Measurements from ENCODE around the gene KCNN4. TPM values are rescaled to one million over a fixed set of nuclear protein-coding genes. Genes with fewer than 3 reads are reported as not detected.

The KCNN4 gene
- total RNA-seq, 4 donors from 2014 or later: 0.77 to 9.2 (median 5.6) TPM

GRCh38 chr19:43731346-43731745 is 49.4 kb downstream of the KCNN4 start:
- intact Hi-C loops (cut with DNase I; ENCODE audit: low total_unique reads): no loop called here
- TF ChIP-seq CTCF (IDR thresholded peaks at IDR 0.05): no peak
- no peak for TF ChIP-seq POLR2A (IDR thresholded peaks at IDR 0.05)

GRCh38 chr19:43729919-43730318 is 50.9 kb downstream of the KCNN4 start:
- Histone ChIP-seq H3K4me3 (no peak overlapping the region), H3K4me1 (no peaks in the 10 kb centered on the region), H3K27me3 (no peaks in the 10 kb centered on the region), H3K27ac (no peak overlapping the region), H3K36me3 (no peaks in the 10 kb centered on the region), H3K9me3 (no peaks in the 10 kb centered on the region)
- DNase-seq: no peak
- TF ChIP-seq CTCF (IDR thresholded peaks at IDR 0.05) (no peak), POLR2A (IDR thresholded peaks at IDR 0.05) (no peak)
- intact Hi-C loops (cut with DNase I; ENCODE audit: low total_unique reads): no loop called here

More at GRCh38 chr19:43731346-43731745, 49.4 kb downstream of the KCNN4 start:
- no peak overlapping the region for H3K4me3 ChIP-seq
- no peak for DNase-seq
- H3K36me3 ChIP-seq: no peaks in the 10 kb centered on the region
- H3K27me3 ChIP-seq: no peaks in the 10 kb centered on the region
- H3K9me3 ChIP-seq: no peaks in the 10 kb centered on the region
- H3K27ac ChIP-seq: no peak overlapping the region
- no peaks in the 10 kb centered on the region for H3K4me1 ChIP-seq

- H3K27me3 ChIP-seq: no peaks in the 10 kb centered on the region
- H3K4me3 ChIP-seq: no peak overlapping the region
- no peaks in the 10 kb centered on the region for H3K4me1 ChIP-seq
- no peak for TF ChIP-seq CTCF (IDR thresholded peaks at IDR 0.05)
- TF ChIP-seq POLR2A (IDR thresholded peaks at IDR 0.05): no peak
- no peak for DNase-seq
- no peak overlapping the region for H3K27ac ChIP-seq
- no peaks in the 10 kb centered on the region for H3K9me3 ChIP-seq
- H3K36me3 ChIP-seq: no peaks in the 10 kb centered on the region
- intact Hi-C loops (cut with DNase I; ENCODE audit: low total_unique reads): no loop called here
Measured at GRCh38 chr19:43727593-43727853, 53.2 kb downstream of the KCNN4 start.

GRCh38 chr19:43726736-43727592 is 53.8 kb downstream of the KCNN4 start:
- intact Hi-C loops (cut with DNase I; ENCODE audit: low total_unique reads): no loop called here
- no peak overlapping the region for H3K27ac ChIP-seq
- H3K36me3 ChIP-seq: no peaks in the 10 kb centered on the region
- no peak for DNase-seq
- no peak for TF ChIP-seq POLR2A (IDR thresholded peaks at IDR 0.05)
- TF ChIP-seq CTCF (IDR thresholded peaks at IDR 0.05): no peak
- no peaks in the 10 kb centered on the region for H3K4me1 ChIP-seq
- no peaks in the 10 kb centered on the region for H3K9me3 ChIP-seq
- H3K27me3 ChIP-seq: no peaks in the 10 kb centered on the region
- no peak overlapping the region for H3K4me3 ChIP-seq

- H3K27ac ChIP-seq: no peak overlapping the region
- no peaks in the 10 kb centered on the region for H3K9me3 ChIP-seq
- no peak for DNase-seq
- intact Hi-C loops (cut with DNase I; ENCODE audit: low total_unique reads): no loop called here
- TF ChIP-seq POLR2A (IDR thresholded peaks at IDR 0.05): no peak
- no peak for TF ChIP-seq CTCF (IDR thresholded peaks at IDR 0.05)
- no peaks in the 10 kb centered on the region for H3K27me3 ChIP-seq
- H3K4me1 ChIP-seq: no peaks in the 10 kb centered on the region
- no peaks in the 10 kb centered on the region for H3K36me3 ChIP-seq
- H3K4me3 ChIP-seq: no peak overlapping the region
Measured at GRCh38 chr19:43725468-43725867, 55.3 kb downstream of the KCNN4 start.
